Measurements from ENCODE around the gene EPHA4. TPM values are rescaled to one million over a fixed set of nuclear protein-coding genes. Genes with fewer than 3 reads are reported as not detected.

EPHA4 gene
- total RNA-seq, 1 experiment from 2014 or later: 3.3 TPM

GRCh38 chr2:221385716-221386115 lies 186.4 kb downstream of the EPHA4 start:
- Histone ChIP-seq H3K79me2 (ENCODE audit: low read length) (no peaks in the 10 kb centered on the region), H3K4me2 (ENCODE audit: low read length) (no peak overlapping the region), H3F3A (ENCODE audit: low read length, unreplicated experiment) (no peaks in the 10 kb centered on the region), H3K9ac (ENCODE audit: low read length) (no peak overlapping the region), H3K4me1 (ENCODE audit: insufficient read depth, low read length) (no peaks in the 10 kb centered on the region), H3K27me3 (ENCODE audit: low read length) (peaks cover 16% of the 10 kb centered on the region; the same call in 1 of the 2 replicates), H3K36me3 (ENCODE audit: low read depth, low read length) (no peaks in the 10 kb centered on the region), H4K20me1 (ENCODE audit: low read length) (no peaks in the 10 kb centered on the region), H2AFZ (ENCODE audit: low read length) (no peak overlapping the region), H3K9me3 (ENCODE audit: low read length) (no peaks in the 10 kb centered on the region), H3K9me2 (replicated peaks; ENCODE audit: low read length) (no peaks in the 10 kb centered on the region), H3K27ac (ENCODE audit: low read length) (no peak overlapping the region), H3K4me3 (ENCODE audit: low read length) (no peak overlapping the region)
- no peak for TF ChIP-seq EZH2phosphoT487 (IDR thresholded peaks at IDR 0.05; ENCODE audit: borderline replicate concordance, low read length)
- TF ChIP-seq, protein P1, sequence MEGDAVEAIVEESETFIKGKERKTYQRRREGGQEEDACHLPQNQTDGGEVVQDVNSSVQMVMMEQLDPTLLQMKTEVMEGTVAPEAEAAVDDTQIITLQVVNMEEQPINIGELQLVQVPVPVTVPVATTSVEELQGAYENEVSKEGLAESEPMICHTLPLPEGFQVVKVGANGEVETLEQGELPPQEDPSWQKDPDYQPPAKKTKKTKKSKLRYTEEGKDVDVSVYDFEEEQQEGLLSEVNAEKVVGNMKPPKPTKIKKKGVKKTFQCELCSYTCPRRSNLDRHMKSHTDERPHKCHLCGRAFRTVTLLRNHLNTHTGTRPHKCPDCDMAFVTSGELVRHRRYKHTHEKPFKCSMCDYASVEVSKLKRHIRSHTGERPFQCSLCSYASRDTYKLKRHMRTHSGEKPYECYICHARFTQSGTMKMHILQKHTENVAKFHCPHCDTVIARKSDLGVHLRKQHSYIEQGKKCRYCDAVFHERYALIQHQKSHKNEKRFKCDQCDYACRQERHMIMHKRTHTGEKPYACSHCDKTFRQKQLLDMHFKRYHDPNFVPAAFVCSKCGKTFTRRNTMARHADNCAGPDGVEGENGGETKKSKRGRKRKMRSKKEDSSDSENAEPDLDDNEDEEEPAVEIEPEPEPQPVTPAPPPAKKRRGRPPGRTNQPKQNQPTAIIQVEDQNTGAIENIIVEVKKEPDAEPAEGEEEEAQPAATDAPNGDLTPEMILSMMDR (conservative IDR thresholded peaks at IDR 0.05; ENCODE audit: low read depth, low read length): no peak
- no peak for TF ChIP-seq EZH2 (IDR thresholded peaks at IDR 0.05; ENCODE audit: low read length, unreplicated experiment)
- no peak for DNase-seq
- no TSS peak for BruUV-seq (replicated peaks)
- intact Hi-C loops (cut with micrococcal nuclease): no loop called here
- ATAC-seq: no peak
- ChIA-PET CTCF (no interaction called here), POLR2A (ENCODE audit: unreplicated experiment) (no interaction called here)

- Histone ChIP-seq H3K36me3 (ENCODE audit: low read depth, low read length) (no peaks in the 10 kb centered on the region), H4K20me1 (ENCODE audit: low read length) (no peaks in the 10 kb centered on the region), H2AFZ (ENCODE audit: low read length) (no peak overlapping the region), H3K9ac (ENCODE audit: low read length) (no peak overlapping the region), H3K4me2 (ENCODE audit: low read length) (no peak overlapping the region), H3K4me3 (ENCODE audit: low read length) (no peak overlapping the region), H3F3A (ENCODE audit: low read length, unreplicated experiment) (no peaks in the 10 kb centered on the region), H3K79me2 (ENCODE audit: low read length) (no peaks in the 10 kb centered on the region), H3K4me1 (ENCODE audit: insufficient read depth, low read length) (no peaks in the 10 kb centered on the region), H3K27ac (ENCODE audit: low read length) (no peak overlapping the region), H3K27me3 (ENCODE audit: low read length) (0 out of 2 replicates have a peak, but pooled peaks cover 5% of the 10 kb centered on the region), H3K9me3 (ENCODE audit: low read length) (no peaks in the 10 kb centered on the region), H3K9me2 (replicated peaks; ENCODE audit: low read length) (no peaks in the 10 kb centered on the region)
- intact Hi-C loops (cut with micrococcal nuclease): no loop called here
- CTCF ChIA-PET: no interaction called here
- TF ChIP-seq EZH2 (IDR thresholded peaks at IDR 0.05; ENCODE audit: low read length, unreplicated experiment): no peak
- no peak for TF ChIP-seq EZH2phosphoT487 (IDR thresholded peaks at IDR 0.05; ENCODE audit: borderline replicate concordance, low read length)
- TF ChIP-seq, protein P1 (conservative IDR thresholded peaks at IDR 0.05; ENCODE audit: low read depth, low read length): no peak
- POLR2A ChIA-PET (ENCODE audit: unreplicated experiment): no interaction called here
- no peak for DNase-seq
- no peak for ATAC-seq
- no TSS peak for BruUV-seq (replicated peaks)
Measured at GRCh38 chr2:221381928-221382488, 190.1 kb downstream of the EPHA4 start.

- POLR2A ChIA-PET (ENCODE audit: unreplicated experiment): no interaction called here
- Histone ChIP-seq H3K79me2 (ENCODE audit: low read length) (no peaks in the 10 kb centered on the region), H3K4me1 (ENCODE audit: insufficient read depth, low read length) (no peaks in the 10 kb centered on the region), H3K9me2 (replicated peaks; ENCODE audit: low read length) (no peaks in the 10 kb centered on the region), H4K20me1 (ENCODE audit: low read length) (no peaks in the 10 kb centered on the region), H3K36me3 (ENCODE audit: low read depth, low read length) (no peaks in the 10 kb centered on the region), H2AFZ (ENCODE audit: low read length) (no peak overlapping the region), H3F3A (ENCODE audit: low read length, unreplicated experiment) (no peaks in the 10 kb centered on the region), H3K4me2 (ENCODE audit: low read length) (no peak overlapping the region), H3K9me3 (ENCODE audit: low read length) (no peaks in the 10 kb centered on the region), H3K27me3 (ENCODE audit: low read length) (peaks cover 9% of the 10 kb centered on the region; the same call in 1 of the 2 replicates), H3K4me3 (ENCODE audit: low read length) (no peak overlapping the region), H3K9ac (ENCODE audit: low read length) (no peak overlapping the region), H3K27ac (ENCODE audit: low read length) (no peak overlapping the region)
- ATAC-seq (no peak), DNase-seq (no peak)
- BruUV-seq (replicated peaks): no TSS peak
- intact Hi-C loops (cut with micrococcal nuclease): no loop called here
- no peak for TF ChIP-seq EZH2 (IDR thresholded peaks at IDR 0.05; ENCODE audit: low read length, unreplicated experiment)
- CTCF ChIA-PET: no interaction called here
Measured at GRCh38 chr2:221380686-221381085, 191.4 kb downstream of the EPHA4 start.
